ENCODE data around the gene IL24. TPM values are rescaled to one million over a fixed set of nuclear protein-coding genes. Genes with fewer than 3 reads are reported as not detected.
A peak's percentile ranks its signal among the peaks of the same experiment; 100 is the strongest.
"Not testable (repeated sequence)": the region's sequence is repeated elsewhere in the genome, so short reads cannot be mapped to it uniquely, and the experiment has no call there.

Gene IL24
- not detected for total RNA-seq

DNA sequence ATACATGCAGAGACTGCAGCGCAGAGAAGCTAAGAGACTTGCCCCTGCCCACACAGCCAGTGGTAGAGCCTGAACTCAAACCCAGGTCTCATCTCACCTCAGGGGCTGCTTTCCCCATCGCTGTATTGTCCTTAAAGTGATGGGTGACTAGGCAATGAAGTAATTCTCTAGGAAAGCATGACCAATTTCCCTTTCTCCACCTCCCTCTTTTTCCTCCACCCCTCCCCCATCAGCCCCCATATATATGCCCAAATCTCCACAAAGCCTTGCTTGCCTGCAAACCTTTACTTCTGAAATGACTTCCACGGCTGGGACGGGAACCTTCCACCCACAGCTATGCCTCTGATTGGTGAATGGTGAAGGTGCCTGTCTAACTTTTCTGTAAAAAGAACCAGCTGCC, at the start of gene IL24:
Gene IL24 (plus strand): TSS at position 269 of the 400 bp plus-strand sequence. CDS start 390 bp downstream, outside the sequence.
- TF ChIP-seq POLR2A (IDR thresholded peaks at IDR 0.05) (no peak), CTCF (IDR thresholded peaks at IDR 0.05) (no peak)
- DNase-seq: no peak
- H3K4me1 ChIP-seq: peaks cover 5 to 15% (median 10%) of the 10 kb centered on the region in 3 donors
- intact Hi-C loops (cut with DNase I): no loop called here
- H3K27me3 ChIP-seq: peaks cover 0 to 21% (median 0%) of the 10 kb centered on the region in 4 donors
- peak within 1 kb of the TSS in 2 of 4 donors; percentile 5 to 50 for H3K27ac ChIP-seq
- H3K36me3 ChIP-seq: no peaks in the 10 kb centered on the region
- WGBS, 2 donors: 63 to 74% methylated on average over 4 of the region's 4 CpGs
- H3K9me3 ChIP-seq: no peaks in the 10 kb centered on the region
- no peak within 1 kb of the TSS for H3K4me3 ChIP-seq

DNA sequence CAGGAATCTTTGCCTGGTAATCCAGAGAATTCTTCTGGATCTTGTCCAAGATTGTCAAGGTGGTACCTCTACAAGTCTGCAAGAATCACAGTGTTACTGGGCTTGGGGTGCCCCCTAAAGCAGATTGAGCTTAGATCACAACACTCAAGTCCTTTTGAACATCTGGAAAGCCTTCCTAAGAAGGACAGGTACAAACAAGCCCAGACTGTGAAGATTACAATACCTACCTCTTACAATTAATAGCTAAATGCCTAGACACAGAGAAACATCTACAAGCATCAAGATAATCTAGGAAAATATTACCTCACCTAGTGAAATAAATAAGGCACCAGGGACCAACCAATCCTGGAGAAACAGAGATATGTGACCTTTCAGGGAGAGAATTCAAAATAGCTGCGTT, 49.3 kb upstream of the IL24 start:
- Histone ChIP-seq H3K4me1 (peaks cover 0 to 3% (median 0%) of the 10 kb centered on the region in 3 donors), H3K36me3 (no peaks in the 10 kb centered on the region), H3K27me3 (peaks cover 0 to 3% (median 0%) of the 10 kb centered on the region in 4 donors), H3K27ac (no peak overlapping the region), H3K9me3 (peaks cover 0 to 7% (median 0%) of the 10 kb centered on the region in 3 donors), H3K4me3 (no peak overlapping the region)
- WGBS, 2 donors: 60 to 65% methylated on average over 1 of the region's 1 CpG
- intact Hi-C loops (cut with DNase I): no loop called here
- TF ChIP-seq CTCF (IDR thresholded peaks at IDR 0.05) (no peak), POLR2A (IDR thresholded peaks at IDR 0.05) (no peak)
- no peak for DNase-seq

- intact Hi-C loops (cut with DNase I): no loop called here
- peaks cover 0 to 9% (median 0%) of the 10 kb centered on the region in 3 donors for H3K9me3 ChIP-seq
- H3K27ac ChIP-seq: no peak overlapping the region
- H3K36me3 ChIP-seq: no peaks in the 10 kb centered on the region
- H3K4me1 ChIP-seq: peaks cover 0 to 3% (median 0%) of the 10 kb centered on the region in 3 donors
- DNase-seq: no peak
- no peak overlapping the region for H3K4me3 ChIP-seq
- whole genome bisulfite sequencing, 2 donors: 63 to 87% methylated on average over 2 of the region's 2 CpGs
- H3K27me3 ChIP-seq: peaks cover 0 to 3% (median 0%) of the 10 kb centered on the region in 4 donors
- TF ChIP-seq CTCF (IDR thresholded peaks at IDR 0.05): no peak
- TF ChIP-seq POLR2A (IDR thresholded peaks at IDR 0.05): no peak
Measured at GRCh38 chr1:206850401-206850800, 46.8 kb upstream of the IL24 start.

DNA sequence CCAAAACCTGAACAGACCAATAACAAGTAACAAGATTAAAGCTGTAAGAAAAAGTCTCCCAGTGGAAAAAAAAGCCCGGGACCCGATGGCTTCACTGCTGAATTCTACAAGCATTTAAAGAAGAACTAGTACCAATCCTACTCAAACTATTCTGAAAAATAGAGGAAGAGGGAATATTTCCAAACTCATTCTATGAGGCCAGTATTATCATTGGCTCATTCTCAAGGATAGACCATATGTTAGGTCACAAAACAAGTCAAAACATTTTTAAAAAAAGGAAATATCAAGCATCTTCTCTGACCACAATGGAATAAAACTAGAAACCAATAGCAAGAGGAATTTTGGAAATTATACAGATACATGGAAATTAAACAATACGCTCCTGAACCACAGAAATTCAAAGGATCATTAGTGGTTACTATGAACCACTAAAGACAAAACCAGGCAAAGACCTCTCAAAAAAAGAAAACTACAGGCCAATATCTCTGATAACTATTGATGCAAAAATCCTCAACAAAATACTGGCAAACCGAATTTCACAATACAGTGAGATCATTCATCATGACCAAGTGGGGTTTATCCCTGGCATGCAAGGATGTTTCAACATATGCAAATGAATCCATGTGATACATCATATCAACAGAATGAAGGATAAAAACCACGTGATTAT, 45.8 kb upstream of the IL24 start:
- WGBS, 2 donors: 57 to 61% methylated on average over 5 of the region's 5 CpGs
- H3K4me3 ChIP-seq: no peak overlapping the region
- no peak overlapping the region for H3K27ac ChIP-seq
- H3K27me3 ChIP-seq: peaks cover 0 to 3% (median 0%) of the 10 kb centered on the region in 4 donors
- no peaks in the 10 kb centered on the region for H3K36me3 ChIP-seq
- TF ChIP-seq POLR2A (IDR thresholded peaks at IDR 0.05): no peak
- no peak for TF ChIP-seq CTCF (IDR thresholded peaks at IDR 0.05)
- peaks cover 0 to 3% (median 0%) of the 10 kb centered on the region in 3 donors for H3K4me1 ChIP-seq
- intact Hi-C loops (cut with DNase I): no loop called here
- peaks cover 0 to 9% (median 0%) of the 10 kb centered on the region in 3 donors for H3K9me3 ChIP-seq
- no peak for DNase-seq

DNA sequence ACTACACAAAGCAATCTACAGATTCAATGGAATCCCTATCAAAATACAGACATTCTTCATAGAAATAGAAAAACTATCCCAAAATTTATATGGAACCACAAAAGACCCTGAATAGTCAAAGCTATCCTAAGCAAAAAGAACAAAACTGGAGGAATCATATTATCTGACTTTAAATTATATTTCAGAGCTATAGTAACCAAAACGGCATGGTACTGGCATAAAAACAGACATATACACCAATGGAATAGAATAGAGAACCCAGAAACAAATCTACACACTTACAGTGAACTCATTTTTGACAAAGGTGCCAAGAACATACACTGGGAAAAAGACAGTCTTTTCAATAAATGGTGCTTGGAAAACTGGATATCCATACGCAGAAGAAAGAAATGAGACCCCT, 44.6 kb upstream of the IL24 start:
- H3K36me3 ChIP-seq; H3K27me3 ChIP-seq; DNase-seq; intact Hi-C loops (cut with DNase I); H3K4me3 ChIP-seq; H3K9me3 ChIP-seq; H3K4me1 ChIP-seq; H3K27ac ChIP-seq: not testable (repeated sequence)
- 98 to 100% methylated on average over 2 of the region's 2 CpGs for WGBS, 2 donors

GRCh38 chr1:206853696-206854095, 43.5 kb upstream of the IL24 start:
- H3K27ac ChIP-seq; H3K4me3 ChIP-seq; H3K4me1 ChIP-seq; intact Hi-C loops (cut with DNase I); H3K9me3 ChIP-seq; H3K27me3 ChIP-seq; H3K36me3 ChIP-seq; DNase-seq: not testable (repeated sequence)
